DOHH2 (cell line): ENCODE measurements around the gene TMEM244.
"Not testable (repeated sequence)": the region's sequence is repeated elsewhere in the genome, so short reads cannot be mapped to it uniquely, and the experiment has no call there.

Experiments
- H3F3A ChIP-seq: fragments of 200-600 bp; sonication (generic), shearing (Covaris generic); 2 replicates; pipeline ENCODE4 v1.6.0; 2016; ENCODE audit warnings: antibody characterized with exemption, mild to moderate bottlenecking; ENCODE audit not compliant: control insufficient read depth, insufficient read depth
- H3K27ac ChIP-seq: fragments of 200-600 bp; sonication (generic); 2 replicates; pipeline ENCODE4 v1.5.1; 2014; ENCODE audit warnings: low read depth, mild to moderate bottlenecking, low read length, moderate library complexity
- H3K27me3 ChIP-seq: fragments of 200-600 bp; sonication (generic); 2 replicates; pipeline ENCODE4 v1.6.1; 2014; ENCODE audit warnings: mild to moderate bottlenecking, low read length, mixed read lengths; ENCODE audit not compliant: control insufficient read depth
- H3K36me3 ChIP-seq: fragments of 200-600 bp; sonication (generic); 2 replicates; pipeline ENCODE4 v1.6.1; 2014; ENCODE audit warnings: mild to moderate bottlenecking, low read length, moderate library complexity, mixed read lengths; ENCODE audit not compliant: control insufficient read depth
- H3K4me1 ChIP-seq: fragments of 200-600 bp; sonication (generic); 2 replicates; pipeline ENCODE4 v1.6.1; 2014; ENCODE audit warnings: mild to moderate bottlenecking, low read length, mixed read lengths; ENCODE audit not compliant: control insufficient read depth
- H3K4me2 ChIP-seq: fragments of 200-600 bp; sonication (generic); 2 replicates; pipeline ENCODE4 v1.6.0; 2014; ENCODE audit warnings: mild to moderate bottlenecking, low read length, moderate library complexity
- H3K4me3 ChIP-seq: fragments of 200-600 bp; sonication (generic); 2 replicates; pipeline ENCODE4 v1.5.1; 2014; ENCODE audit warnings: mild to moderate bottlenecking, low read length, mixed read lengths
- H3K79me2 ChIP-seq: fragments of 200-600 bp; sonication (generic); 2 replicates; pipeline ENCODE4 v1.6.1; 2014; ENCODE audit warnings: mild to moderate bottlenecking, low read length, mixed read lengths; ENCODE audit not compliant: control insufficient read depth
- H3K9me2 ChIP-seq: fragments of 200-600 bp; sonication (generic); replicated peaks from 2 replicates; pipeline ENCODE4 v1.6.1; 2014; ENCODE audit warnings: mild to moderate bottlenecking, low read length, mixed read lengths; ENCODE audit not compliant: control insufficient read depth
- H3K9me3 ChIP-seq: fragments of 200-600 bp; sonication (generic); 2 replicates; pipeline ENCODE4 v1.6.1; 2014; ENCODE audit warnings: antibody characterized with exemption, low read length, mixed read lengths; ENCODE audit not compliant: control insufficient read depth, insufficient read depth
- H4K20me1 ChIP-seq: fragments of 200-600 bp; sonication (generic); 2 replicates; pipeline ENCODE4 v1.6.0; 2014; ENCODE audit warnings: low read depth, mild to moderate bottlenecking, antibody characterized with exemption, low read length, moderate library complexity; ENCODE audit not compliant: control insufficient read depth, insufficient read depth
- CTCF ChIP-seq: fragments of 200-600 bp; sonication (generic); IDR thresholded peaks from one replicate; pipeline ENCODE4 v1.5.1; 2014; ENCODE audit warnings: antibody characterized with exemption, mild to moderate bottlenecking, low read depth, low read length; ENCODE audit not compliant: poor library complexity, severe bottlenecking
- EZH2phosphoT487 ChIP-seq: fragments of 200-600 bp; sonication (generic); IDR thresholded peaks from 2 replicates; pipeline ENCODE4 v1.6.1; 2017; ENCODE audit warnings: borderline replicate concordance, mild to moderate bottlenecking, antibody characterized with exemption, low read length, moderate library complexity, mixed read lengths

Gene TMEM244

GRCh38 chr6:129886401-129887155 lies 25.5 kb upstream of the TMEM244 start:
- no peaks in the 10 kb centered on the region for H3K79me2 ChIP-seq
- H3K4me3 ChIP-seq = no peak overlapping the region

GRCh38 chr6:129884211-129884610 lies 23.1 kb upstream of the TMEM244 start:
- Histone ChIP-seq H3K4me1 (no peaks in the 10 kb centered on the region), H3K4me2 (no peak overlapping the region), H3F3A (no peaks in the 10 kb centered on the region), H3K36me3 (no peaks in the 10 kb centered on the region), H4K20me1 (no peaks in the 10 kb centered on the region), H3K4me3 (no peak overlapping the region), H3K9me2 (no peaks in the 10 kb centered on the region), H3K79me2 (no peaks in the 10 kb centered on the region), H3K27ac (no peak overlapping the region), H3K27me3 (0 out of 2 replicates have a peak, but pooled peaks cover 3% of the 10 kb centered on the region), H3K9me3 (no peaks in the 10 kb centered on the region)
- TF ChIP-seq EZH2phosphoT487 (no peak), CTCF (no peak)

More at GRCh38 chr6:129886401-129887155, 25.5 kb upstream of the TMEM244 start:
- Histone ChIP-seq H3K27ac (no peak overlapping the region), H3F3A (no peaks in the 10 kb centered on the region), H3K4me1 (no peaks in the 10 kb centered on the region), H4K20me1 (no peaks in the 10 kb centered on the region), H3K9me2 (no peaks in the 10 kb centered on the region), H3K9me3 (no peaks in the 10 kb centered on the region), H3K36me3 (no peaks in the 10 kb centered on the region), H3K4me2 (no peak overlapping the region), H3K27me3 (0 out of 2 replicates have a peak, but pooled peaks cover 3% of the 10 kb centered on the region)
- TF ChIP-seq EZH2phosphoT487 (no peak), CTCF (no peak)

- Histone ChIP-seq H3K27ac (no peak overlapping the region), H3K36me3 (no peaks in the 10 kb centered on the region), H3K9me2 (no peaks in the 10 kb centered on the region), H4K20me1 (no peaks in the 10 kb centered on the region), H3K4me2 (no peak overlapping the region), H3K4me3 (no peak overlapping the region), H3K79me2 (no peaks in the 10 kb centered on the region), H3K4me1 (no peaks in the 10 kb centered on the region), H3F3A (no peaks in the 10 kb centered on the region), H3K27me3 (0 out of 2 replicates have a peak, but pooled peaks cover 3% of the 10 kb centered on the region), H3K9me3 (no peaks in the 10 kb centered on the region)
- TF ChIP-seq CTCF (no peak), EZH2phosphoT487 (no peak)
These were observed 21.5 kb upstream of the TMEM244 start for GRCh38 chr6:129882510-129883023.

GRCh38 chr6:129877894-129878293 lies 16.8 kb upstream of the TMEM244 start:
- H3K36me3 ChIP-seq, H3K9me3 ChIP-seq, H3K27me3 ChIP-seq, H3K4me1 ChIP-seq, H3K9me2 ChIP-seq, H3K79me2 ChIP-seq, H3K27ac ChIP-seq, H4K20me1 ChIP-seq, H3K4me2 ChIP-seq, H3F3A ChIP-seq, H3K4me3 ChIP-seq: not testable (repeated sequence)
